Naive thymus-derived CD4-positive, alpha-beta T cell (primary cell): ENCODE measurements around the gene ANO1. TPM values are rescaled to one million over a fixed set of nuclear protein-coding genes. Genes with fewer than 3 reads are reported as not detected.

Source experiments
- ATAC-seq: fragments of 150-1000 bp; cut with Tn5 transposase; 2 replicates; pipeline ENCODE4 v1.10.0; 2021; ENCODE audit warnings: mild to moderate bottlenecking, moderate library complexity
- CTCF ChIA-PET: fragments of 350-600 bp; sonication (Branson Sonifier 250); formaldehyde crosslinking; loops from one replicate; lab custom pipeline; 2021; ENCODE audit warnings: antibody characterized with exemption; lab: Charles Lee
- POLR2A ChIA-PET: fragments of 350-600 bp; sonication (Branson Sonifier 250); formaldehyde crosslinking; loops from one replicate; lab custom pipeline; 2021; ENCODE audit warnings: antibody characterized with exemption, inconsistent platforms; lab: Charles Lee
- DNase-seq, 9 donors: peaks; one replicate each; pipeline versions ENCODE4 v3.0.0 to v3.0.0-alpha.2; 2020 to 2022; ENCODE audit warnings: mixed read lengths in 1 of 9
- H3K27ac ChIP-seq: one replicate; pipeline ENCODE4 v1.7.0; 2013; ENCODE audit warnings: mild to moderate bottlenecking, low read depth, low read length, moderate library complexity
- H3K27me3 ChIP-seq, 2 donors: one replicate each; pipeline ENCODE4 v1.7.0; 2013; ENCODE audit warnings: low read length in 2 of 2, mild to moderate bottlenecking in 2 of 2, moderate library complexity in 2 of 2; ENCODE audit not compliant: control insufficient read depth in 2 of 2, insufficient read depth in 2 of 2
- H3K36me3 ChIP-seq, 3 experiments: 1 replicate in 2 of 3; 2 replicates in 1 of 3; pipeline ENCODE4 v1.7.0; 2013; ENCODE audit warnings: low read length in 3 of 3, mild to moderate bottlenecking in 3 of 3, moderate library complexity in 1 of 3; ENCODE audit not compliant: insufficient read depth in 3 of 3, control insufficient read depth in 2 of 3
- H3K4me1 ChIP-seq, 2 donors: one replicate each; pipeline ENCODE4 v1.7.0; 2013; ENCODE audit warnings: low read length in 2 of 2, mild to moderate bottlenecking in 2 of 2, moderate library complexity in 1 of 2; ENCODE audit not compliant: control insufficient read depth in 2 of 2, insufficient read depth in 2 of 2
- H3K4me3 ChIP-seq: 2 replicates; pipeline ENCODE4 v1.7.0; 2013; ENCODE audit warnings: mild to moderate bottlenecking, low read length
- H3K9me3 ChIP-seq, 3 experiments: 1 replicate in 2 of 3; 2 replicates in 1 of 3; pipeline ENCODE4 v1.7.0; 2013; ENCODE audit warnings: low read length in 3 of 3; ENCODE audit not compliant: control insufficient read depth in 2 of 3
- H3K27ac Mint-ChIP-seq, 9 donors: one replicate each; pipeline ENCODE4 v1.8.0; 2020 to 2022; ENCODE audit warnings: mixed read lengths in 9 of 9, mild to moderate bottlenecking in 8 of 9, moderate library complexity in 5 of 9, inconsistent platforms in 2 of 9
- H3K27me3 Mint-ChIP-seq, 5 donors: one replicate each; pipeline ENCODE4 v1.8.0; 2021 to 2022; ENCODE audit warnings: mixed read lengths in 5 of 5, mild to moderate bottlenecking in 1 of 5
- H3K36me3 Mint-ChIP-seq, 5 donors: one replicate each; pipeline ENCODE4 v1.8.0; 2020 to 2022; ENCODE audit warnings: mixed read lengths in 5 of 5, mild to moderate bottlenecking in 3 of 5, inconsistent platforms in 1 of 5
- H3K4me1 Mint-ChIP-seq, 7 donors: one replicate each; pipeline ENCODE4 v1.8.0; 2020 to 2022; ENCODE audit warnings: mixed read lengths in 7 of 7, mild to moderate bottlenecking in 3 of 7, inconsistent platforms in 1 of 7
- H3K4me3 Mint-ChIP-seq, 10 donors: one replicate each; pipeline ENCODE4 v1.8.0; 2020 to 2022; ENCODE audit warnings: mild to moderate bottlenecking in 10 of 10, mixed read lengths in 10 of 10, moderate library complexity in 6 of 10, inconsistent platforms in 2 of 10
- H3K9me3 Mint-ChIP-seq, 11 donors: one replicate each; pipeline ENCODE4 v1.8.0; 2020 to 2022; ENCODE audit warnings: mixed read lengths in 11 of 11, mild to moderate bottlenecking in 4 of 11, inconsistent platforms in 1 of 11, moderate library complexity in 1 of 11
- intact Hi-C, 2 donors: fragments of 100-400 bp; cut with micrococcal nuclease; formaldehyde crosslinking; loops; one replicate each; pipeline ENCODE4 v1.15.1; 2023
- polyA plus RNA-seq, 2 donors: library from polyadenylated mRNA; unstranded; fragments of 300-500 nt; fragmentation: Illumina TruSeq; gene quantifications; one replicate each; pipeline ENCODE4 v1.2.3, GENCODE V29; 2021
- total RNA-seq, 6 experiments: library from RNA in 5 of 6; stranded (reverse) in 5 of 6; gene quantifications; 1 replicate in 5 of 6; 2 replicates in 1 of 6; pipeline ENCODE4 v1.2.3 and lab custom pipeline; 2021 to 2026

ANO1 gene
- total and polyA plus RNA-seq, 7 experiments from 2014 or later: not detected

GRCh38 chr11:70110538-70111055, 32.5 kb downstream of the ANO1 start:
- POLR2A ChIA-PET: no interaction called here
- CTCF ChIA-PET: no interaction called here
- intact Hi-C loops: no loop called here
- Histone ChIP-seq H3K4me1 (no peaks in the 10 kb centered on the region), H3K27me3 (no peaks in the 10 kb centered on the region), H3K9me3 (no peaks in the 10 kb centered on the region), H3K27ac (no peak overlapping the region), H3K4me3 (no peak overlapping the region), H3K36me3 (no peaks in the 10 kb centered on the region)
- Mint-ChIP-seq H3K4me1 (peaks cover 0 to 9% (median 1%) of the 10 kb centered on the region in 7 donors), H3K36me3 (no peaks in the 10 kb centered on the region), H3K9me3 (peaks cover 0 to 2% (median 0%) of the 10 kb centered on the region in 11 donors), H3K27ac (no peak overlapping the region), H3K4me3 (no peak overlapping the region), H3K27me3 (peaks cover 0 to 13% (median 8%) of the 10 kb centered on the region in 5 donors)
- ATAC-seq (no peak), DNase-seq (no peak)

DNA sequence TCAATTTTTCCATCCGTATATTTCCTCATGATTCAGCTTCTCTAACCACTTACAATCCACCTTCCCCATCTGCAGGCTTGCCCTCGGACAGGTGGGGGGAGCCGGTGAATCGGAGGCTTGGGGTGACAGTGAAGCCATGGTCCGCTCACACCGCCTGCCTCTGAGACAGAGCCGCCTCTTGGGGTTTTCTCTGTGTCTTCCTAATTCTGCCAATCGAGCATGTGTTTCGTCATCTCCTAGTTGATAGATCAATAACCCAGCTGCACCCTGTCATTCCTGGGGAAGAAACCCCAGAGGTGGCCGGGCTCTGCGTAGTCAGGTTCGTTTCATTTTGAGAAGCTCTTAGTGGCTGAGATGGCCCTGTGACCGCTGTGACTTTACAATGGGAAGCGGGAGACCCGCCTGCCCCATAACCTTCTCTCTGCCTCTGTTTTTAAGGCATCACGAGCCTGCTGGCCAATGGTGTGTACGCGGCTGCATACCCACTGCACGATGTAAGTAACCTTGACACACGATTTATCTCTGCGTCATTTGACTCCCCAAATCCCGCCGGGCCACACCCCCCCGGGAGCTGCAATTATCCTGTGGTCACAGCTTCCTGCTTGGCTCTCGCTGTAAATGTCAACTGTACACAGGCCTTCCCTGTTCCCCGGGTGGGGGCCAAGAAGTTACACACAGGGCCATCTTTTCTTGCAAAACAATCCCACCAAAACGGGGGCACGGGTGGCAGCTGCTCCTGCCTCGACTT, 33.3 kb downstream of the ANO1 start:
- POLR2A ChIA-PET: no interaction called here
- Histone ChIP-seq H3K27me3 (no peaks in the 10 kb centered on the region), H3K4me1 (no peaks in the 10 kb centered on the region), H3K27ac (no peak overlapping the region), H3K36me3 (no peaks in the 10 kb centered on the region), H3K9me3 (no peaks in the 10 kb centered on the region), H3K4me3 (no peak overlapping the region)
- Mint-ChIP-seq H3K4me1 (peaks cover 0 to 9% (median 1%) of the 10 kb centered on the region in 7 donors), H3K27me3 (peaks cover 0 to 13% (median 9%) of the 10 kb centered on the region in 5 donors), H3K4me3 (peak overlapping the region in 4 of 10 donors; percentile 5 to 32 (median 14)), H3K27ac (no peak overlapping the region), H3K9me3 (peaks cover 0 to 2% (median 0%) of the 10 kb centered on the region in 11 donors), H3K36me3 (no peaks in the 10 kb centered on the region)
- intact Hi-C loops: no loop called here
- ATAC-seq (peak; percentile 57), DNase-seq (no peak)
- CTCF ChIA-PET: no interaction called here

- Histone ChIP-seq H3K4me3 (no peak overlapping the region), H3K9me3 (no peaks in the 10 kb centered on the region), H3K36me3 (no peaks in the 10 kb centered on the region), H3K27ac (no peak overlapping the region), H3K4me1 (no peaks in the 10 kb centered on the region), H3K27me3 (no peaks in the 10 kb centered on the region)
- Mint-ChIP-seq H3K9me3 (peaks cover 0 to 2% (median 0%) of the 10 kb centered on the region in 11 donors), H3K27ac (no peak overlapping the region), H3K4me1 (peaks cover 0 to 9% (median 1%) of the 10 kb centered on the region in 7 donors), H3K27me3 (peaks cover 0 to 18% (median 9%) of the 10 kb centered on the region in 5 donors), H3K4me3 (peak overlapping the region in 1 of 10 donors; percentile 32), H3K36me3 (no peaks in the 10 kb centered on the region)
- ATAC-seq (no peak), DNase-seq (no peak)
- intact Hi-C loops: no loop called here
- POLR2A ChIA-PET: no interaction called here
- CTCF ChIA-PET: no interaction called here
Observed at GRCh38 chr11:70112017-70112434, 33.9 kb downstream of the ANO1 start.

DNA sequence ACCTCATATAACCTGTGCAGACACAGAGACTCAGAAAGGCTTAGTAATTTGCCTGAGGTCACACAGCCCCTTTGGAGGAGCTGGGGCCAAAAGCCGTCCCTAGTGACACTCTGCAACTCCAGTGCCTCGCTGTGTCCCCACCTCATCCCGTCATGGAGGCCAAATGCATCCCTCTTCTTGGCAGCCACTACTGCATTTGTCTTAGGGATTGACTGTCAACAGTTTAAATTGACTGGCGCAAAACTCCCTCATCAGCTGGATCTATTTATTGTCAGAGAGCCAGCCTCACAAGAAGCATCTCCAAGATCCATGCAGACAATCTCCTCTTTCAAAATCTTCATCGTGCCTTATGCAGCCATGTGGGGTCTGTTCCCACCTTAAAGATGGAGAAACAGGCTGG, 35.7 kb downstream of the ANO1 start:
- POLR2A ChIA-PET: no interaction called here

GRCh38 chr11:70115778-70116177, 37.7 kb downstream of the ANO1 start:
- H3K27ac Mint-ChIP-seq: no peak overlapping the region
- peaks cover 0 to 9% (median 3%) of the 10 kb centered on the region in 7 donors for H3K4me1 Mint-ChIP-seq
- ATAC-seq: no peak
- Histone ChIP-seq H3K4me3 (no peak overlapping the region), H3K27ac (no peak overlapping the region), H3K36me3 (no peaks in the 10 kb centered on the region), H3K9me3 (no peaks in the 10 kb centered on the region), H3K4me1 (no peaks in the 10 kb centered on the region), H3K27me3 (no peaks in the 10 kb centered on the region)
- H3K4me3 Mint-ChIP-seq: no peak overlapping the region
- POLR2A ChIA-PET: no interaction called here
- intact Hi-C loops: no loop called here
- H3K27me3 Mint-ChIP-seq: peaks cover 8 to 33% (median 17%) of the 10 kb centered on the region in 5 donors
- peaks cover 0 to 17% (median 5%) of the 10 kb centered on the region in 11 donors for H3K9me3 Mint-ChIP-seq
- DNase-seq: no peak
- CTCF ChIA-PET: no interaction called here
- no peaks in the 10 kb centered on the region for H3K36me3 Mint-ChIP-seq

More for the DNA sequence above, 35.7 kb downstream of the ANO1 start:
- Mint-ChIP-seq H3K36me3 (no peaks in the 10 kb centered on the region), H3K27ac (no peak overlapping the region), H3K4me1 (peaks cover 0 to 9% (median 3%) of the 10 kb centered on the region in 7 donors), H3K27me3 (peaks cover 0 to 26% (median 16%) of the 10 kb centered on the region in 5 donors), H3K4me3 (no peak overlapping the region), H3K9me3 (peaks cover 0 to 10% (median 4%) of the 10 kb centered on the region in 11 donors)
- intact Hi-C loops: no loop called here
- no peak for ATAC-seq
- H3K36me3 ChIP-seq: no peaks in the 10 kb centered on the region
- H3K27me3 ChIP-seq: no peaks in the 10 kb centered on the region
- no peak for DNase-seq
- H3K4me3 ChIP-seq: no peak overlapping the region
- H3K27ac ChIP-seq: no peak overlapping the region
- H3K4me1 ChIP-seq: no peaks in the 10 kb centered on the region
- no peaks in the 10 kb centered on the region for H3K9me3 ChIP-seq
- CTCF ChIA-PET: no interaction called here

GRCh38 chr11:70116386-70117065, 38.4 kb downstream of the ANO1 start:
- Mint-ChIP-seq H3K4me1 (peaks cover 0 to 5% (median under 1%) of the 10 kb centered on the region in 7 donors), H3K9me3 (peaks cover 0 to 23% (median 5%) of the 10 kb centered on the region in 11 donors), H3K27me3 (peaks cover 6 to 26% (median 12%) of the 10 kb centered on the region in 5 donors), H3K4me3 (no peak overlapping the region), H3K27ac (no peak overlapping the region), H3K36me3 (no peaks in the 10 kb centered on the region)
- intact Hi-C loops: no loop called here
- H3K9me3 ChIP-seq: no peaks in the 10 kb centered on the region
- H3K4me3 ChIP-seq: no peak overlapping the region
- POLR2A ChIA-PET: no interaction called here
- ATAC-seq: no peak
- no peak for DNase-seq
- CTCF ChIA-PET: no interaction called here
- H3K27ac ChIP-seq: no peak overlapping the region
- no peaks in the 10 kb centered on the region for H3K4me1 ChIP-seq
- no peaks in the 10 kb centered on the region for H3K27me3 ChIP-seq
- no peaks in the 10 kb centered on the region for H3K36me3 ChIP-seq
